ENCODE data around the gene KRTAP5-5. TPM values are rescaled to one million over a fixed set of nuclear protein-coding genes. Genes with fewer than 3 reads are reported as not detected.
"Not testable (repeated sequence)": the region's sequence is repeated elsewhere in the genome, so short reads cannot be mapped to it uniquely, and the experiment has no call there.

KRTAP5-5 gene
- total RNA-seq, 1 donor from 2014 or later: not detected

DNA sequence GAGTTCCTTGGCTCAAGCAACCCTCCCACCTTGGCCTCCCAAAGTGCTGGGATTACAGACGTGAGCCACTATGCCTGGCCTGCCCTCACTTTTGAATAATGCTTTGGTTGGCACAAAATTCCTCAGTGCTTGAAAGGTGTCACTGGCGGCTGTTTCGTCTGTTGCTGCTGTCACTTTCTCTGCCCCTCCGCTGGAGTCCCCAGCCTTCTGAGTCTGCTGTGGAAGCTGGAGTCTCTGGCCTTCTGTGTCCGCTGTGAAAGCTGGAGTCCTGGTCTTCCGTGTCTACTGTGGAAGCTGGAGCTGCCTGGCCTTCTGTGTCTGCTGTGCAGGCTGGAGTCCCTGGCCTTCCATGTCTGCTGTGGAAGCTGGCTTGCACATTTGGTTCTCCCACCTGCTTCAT, 39.6 kb upstream of the KRTAP5-5 start:
- no peak for TF ChIP-seq CTCF (IDR thresholded peaks at IDR 0.05)
- intact Hi-C loops (cut with DNase I): no loop called here
- H3K27me3 ChIP-seq (ENCODE audit: low read depth): no peaks in the 10 kb centered on the region
- ATAC-seq (no peak), DNase-seq (no peak)
- H3K36me3 ChIP-seq: no peaks in the 10 kb centered on the region
- H3K4me3 ChIP-seq: no peak overlapping the region
- H3K27ac ChIP-seq: no peak overlapping the region
- peaks cover 17% of the 10 kb centered on the region for H3K4me1 ChIP-seq
- no peaks in the 10 kb centered on the region for H3K9me3 ChIP-seq

GRCh38 chr11:1592628-1593027, 36.9 kb upstream of the KRTAP5-5 start:
- DNase-seq (no peak), ATAC-seq (no peak)
- TF ChIP-seq CTCF (IDR thresholded peaks at IDR 0.05): no peak
- Histone ChIP-seq H3K9me3 (no peaks in the 10 kb centered on the region), H3K4me3 (no peak overlapping the region), H3K27ac (no peak overlapping the region), H3K4me1 (peaks cover 17% of the 10 kb centered on the region), H3K27me3 (ENCODE audit: low read depth) (no peaks in the 10 kb centered on the region), H3K36me3 (no peaks in the 10 kb centered on the region)
- intact Hi-C loops (cut with DNase I): no loop called here

- H3K4me3 ChIP-seq; intact Hi-C loops (cut with DNase I); H3K27ac ChIP-seq; H3K27me3 ChIP-seq (ENCODE audit: low read depth); DNase-seq; H3K9me3 ChIP-seq; ATAC-seq; H3K4me1 ChIP-seq; H3K36me3 ChIP-seq: not testable (repeated sequence)
These were observed 33.5 kb upstream of the KRTAP5-5 start for GRCh38 chr11:1595994-1596575.

DNA sequence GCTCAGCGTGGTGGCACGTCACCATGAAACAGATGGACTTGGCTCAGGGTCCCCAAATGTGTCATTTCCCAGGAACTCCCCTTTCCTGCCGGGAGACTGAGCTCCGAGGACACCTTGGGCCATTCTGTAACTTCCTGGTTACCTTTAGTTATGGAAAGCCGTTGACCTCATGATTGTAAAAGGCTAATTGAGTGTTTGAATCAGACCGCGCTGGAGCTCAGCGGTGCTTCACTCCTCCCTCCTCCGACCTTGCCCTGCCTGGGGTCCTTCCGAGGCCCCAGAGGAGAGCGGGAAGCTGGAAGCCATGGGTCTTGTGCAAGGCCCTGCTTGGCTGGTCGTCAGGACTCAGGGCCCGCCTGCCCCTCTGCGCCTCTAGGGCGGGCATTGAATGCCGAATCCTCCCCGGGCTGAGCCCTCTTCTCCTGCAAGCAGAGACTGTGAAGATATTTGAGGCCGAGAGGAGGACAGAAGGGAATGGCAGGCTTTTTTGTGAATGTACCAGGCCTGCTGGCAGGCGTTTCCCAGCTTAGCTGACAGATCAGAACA, 32.9 kb upstream of the KRTAP5-5 start:
- H3K27me3 ChIP-seq (ENCODE audit: low read depth); H3K27ac ChIP-seq; H3K4me1 ChIP-seq; intact Hi-C loops (cut with DNase I); H3K36me3 ChIP-seq; DNase-seq; H3K4me3 ChIP-seq; H3K9me3 ChIP-seq: not testable (repeated sequence)
- ATAC-seq: peak; percentile 12 to 29

GRCh38 chr11:1597331-1597993, 32.1 kb upstream of the KRTAP5-5 start:
- H3K27me3 ChIP-seq (ENCODE audit: low read depth): peaks cover 3% of the 10 kb centered on the region
- intact Hi-C loops (cut with DNase I): no loop called here
- H3K9me3 ChIP-seq: no peaks in the 10 kb centered on the region
- no peak overlapping the region for H3K4me3 ChIP-seq
- H3K36me3 ChIP-seq: no peaks in the 10 kb centered on the region
- DNase-seq (no peak), ATAC-seq (no peak)
- no peaks in the 10 kb centered on the region for H3K4me1 ChIP-seq
- H3K27ac ChIP-seq: no peak overlapping the region
- TF ChIP-seq CTCF (IDR thresholded peaks at IDR 0.05): no peak

DNA sequence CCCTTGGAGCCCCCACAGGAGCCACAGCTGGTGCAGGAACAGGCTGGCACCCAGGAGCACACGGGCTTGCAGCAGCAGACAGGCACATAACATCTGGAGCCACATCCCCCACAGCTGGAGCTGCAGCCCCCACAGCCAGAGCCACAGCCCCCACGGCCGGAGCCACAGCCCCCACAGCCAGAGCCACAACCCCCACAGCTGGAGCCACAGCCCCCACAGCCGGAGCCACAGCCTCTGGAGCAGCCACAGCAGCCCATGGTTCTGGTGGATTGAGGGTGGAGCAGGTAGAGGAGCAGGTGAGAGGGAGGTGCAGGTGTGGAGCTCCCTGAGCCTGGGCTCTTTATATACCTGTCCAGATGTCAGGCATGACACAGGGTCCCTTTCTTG, 31.6 kb upstream of the KRTAP5-5 start, which contains the start of gene KRTAP5-2:
Gene KRTAP5-2 (minus strand): TSS at position 301 of the 387 bp plus-strand sequence. CDS start 44 bp downstream, at position 257.
- no peak for ATAC-seq
- no peak for TF ChIP-seq CTCF (IDR thresholded peaks at IDR 0.05)
- Histone ChIP-seq H3K36me3 (no peaks in the 10 kb centered on the region), H3K27ac (no peak within 1 kb of the TSS), H3K4me3 (no peak within 1 kb of the TSS), H3K9me3 (no peaks in the 10 kb centered on the region), H3K27me3 (ENCODE audit: low read depth) (peaks cover 3% of the 10 kb centered on the region), H3K4me1 (no peaks in the 10 kb centered on the region)
- DNase-seq: no peak
- intact Hi-C loops (cut with DNase I): no loop called here

DNA sequence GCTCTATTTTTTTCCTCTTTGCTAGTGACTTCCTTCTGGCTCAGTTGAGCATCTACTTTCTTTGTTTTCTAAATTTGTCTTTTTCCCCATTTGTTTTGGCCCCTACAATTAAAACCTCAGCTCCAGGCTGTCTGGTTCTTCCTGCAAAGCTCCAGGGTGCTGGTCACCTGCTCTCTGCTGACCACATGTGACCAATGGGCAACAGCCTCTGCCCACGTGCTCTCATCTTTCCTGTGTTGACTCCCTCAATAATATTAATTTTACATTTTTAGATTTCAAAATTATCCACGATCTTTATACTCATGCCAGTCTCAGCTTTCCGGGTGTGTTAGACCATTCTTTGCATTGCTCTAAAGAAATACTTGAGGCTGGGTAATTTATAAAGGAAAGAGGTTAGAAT, 31.2 kb upstream of the KRTAP5-5 start:
- H3K36me3 ChIP-seq; ATAC-seq; H3K27ac ChIP-seq; H3K4me3 ChIP-seq; intact Hi-C loops (cut with DNase I); H3K9me3 ChIP-seq; H3K27me3 ChIP-seq (ENCODE audit: low read depth); DNase-seq; H3K4me1 ChIP-seq: not testable (repeated sequence)
